Heart left ventricle (tissue), 13 donors: ENCODE results near the gene MSANTD3.

Experiments
- POLR2A ChIP-seq, 2 donors: fragments of 450-650 bp; IDR thresholded peaks; one replicate each; pipeline ENCODE4 v1.6.1; 2017; ENCODE audit warnings: antibody characterized with exemption in 2 of 2, mild to moderate bottlenecking in 2 of 2, moderate library complexity in 2 of 2
- TF ChIP-seq, protein P1 (sequence below), 12 donors: fragments of 200-600 bp; sonication (generic) in 4 of 12; IDR thresholded peaks; one replicate each; pipeline versions ENCODE4 v1.5.0 to v1.8.0; 2018 to 2022; ENCODE audit warnings: antibody characterized with exemption in 12 of 12, mild to moderate bottlenecking in 5 of 12
- donor health status: ischemic (EF 13 %, LVEDD 7.1; RV severe dilation, severe dysfunction).
- donor health status: DM: no; HTN: yes; CAD: no.
- donor health status: DM: no; HTN: no; CAD: no.
- donor health status: ischemic (EF 25% LVEDD 6.9; RV normal size, moderate dysfunction).
- donor health status: ischemic (EF 25% LVEDD 5.7; RV mildly dilated, moderate dysfunction).
- donor health status: ischemic (EF 35%, LVEDD 5.7; RV mildly dilated, moderate dysfunction).
- donor health status: nonischemic (EF 11% LVEDD 7.7; RV severe dilation, severe dysfunction).
- donor health status: DM: yes; HTN: yes; CAD: no.
- donor health status: PGD.
- donor health status: ischemic (EF 29% LVEDD 5.4; RV normal size, mild dysfunction).
- donor health status: nonischemic (EF 23%, LVEDD 6.1; RV moderate dilation, normal function).

DNA sequence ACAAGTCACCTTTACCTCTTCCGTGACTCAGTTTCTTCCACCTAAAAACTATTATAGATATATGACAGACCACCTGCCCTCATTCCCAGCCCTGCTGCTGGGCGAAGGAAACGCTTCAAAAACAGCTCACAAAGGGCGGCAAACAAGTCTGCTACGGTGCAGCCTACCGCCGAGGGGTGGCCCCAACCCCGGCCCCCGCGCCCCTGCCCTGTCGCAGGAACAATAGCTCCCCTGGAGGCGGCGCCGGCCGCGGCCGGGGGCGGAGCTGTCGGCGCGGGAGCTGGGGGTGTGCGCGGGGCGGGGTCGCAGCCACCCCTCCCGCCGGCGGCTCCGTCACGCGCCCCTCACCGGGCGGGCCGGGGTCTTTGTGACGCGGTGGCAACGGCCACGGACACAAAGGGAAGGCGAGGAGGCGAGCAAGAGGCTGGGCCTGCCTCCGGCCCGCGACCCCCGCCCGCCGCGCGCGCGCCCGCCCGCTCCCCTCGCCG, 45.9 kb downstream of the MSANTD3 start, which contains the start of gene TMEFF1:
- TF ChIP-seq, protein P1, sequence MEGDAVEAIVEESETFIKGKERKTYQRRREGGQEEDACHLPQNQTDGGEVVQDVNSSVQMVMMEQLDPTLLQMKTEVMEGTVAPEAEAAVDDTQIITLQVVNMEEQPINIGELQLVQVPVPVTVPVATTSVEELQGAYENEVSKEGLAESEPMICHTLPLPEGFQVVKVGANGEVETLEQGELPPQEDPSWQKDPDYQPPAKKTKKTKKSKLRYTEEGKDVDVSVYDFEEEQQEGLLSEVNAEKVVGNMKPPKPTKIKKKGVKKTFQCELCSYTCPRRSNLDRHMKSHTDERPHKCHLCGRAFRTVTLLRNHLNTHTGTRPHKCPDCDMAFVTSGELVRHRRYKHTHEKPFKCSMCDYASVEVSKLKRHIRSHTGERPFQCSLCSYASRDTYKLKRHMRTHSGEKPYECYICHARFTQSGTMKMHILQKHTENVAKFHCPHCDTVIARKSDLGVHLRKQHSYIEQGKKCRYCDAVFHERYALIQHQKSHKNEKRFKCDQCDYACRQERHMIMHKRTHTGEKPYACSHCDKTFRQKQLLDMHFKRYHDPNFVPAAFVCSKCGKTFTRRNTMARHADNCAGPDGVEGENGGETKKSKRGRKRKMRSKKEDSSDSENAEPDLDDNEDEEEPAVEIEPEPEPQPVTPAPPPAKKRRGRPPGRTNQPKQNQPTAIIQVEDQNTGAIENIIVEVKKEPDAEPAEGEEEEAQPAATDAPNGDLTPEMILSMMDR (IDR thresholded peaks at IDR 0.05) = peak in 6 of 12 donors; percentile 7 to 39 (median 28)
- TF ChIP-seq POLR2A (IDR thresholded peaks at IDR 0.05) = no peak
